ENCODE data around the gene COL27A1. TPM values are rescaled to one million over a fixed set of nuclear protein-coding genes. Genes with fewer than 3 reads are reported as not detected.
A peak's percentile ranks its signal among the peaks of the same experiment; 100 is the strongest.
"Not testable (repeated sequence)": the region's sequence is repeated elsewhere in the genome, so short reads cannot be mapped to it uniquely, and the experiment has no call there.

The COL27A1 gene
- total and polyA plus RNA-seq, 2 donors (not counting 3 experiments of a cell fraction or from before 2014, with no cell fraction given) = 14.7 to 49.1 TPM

DNA sequence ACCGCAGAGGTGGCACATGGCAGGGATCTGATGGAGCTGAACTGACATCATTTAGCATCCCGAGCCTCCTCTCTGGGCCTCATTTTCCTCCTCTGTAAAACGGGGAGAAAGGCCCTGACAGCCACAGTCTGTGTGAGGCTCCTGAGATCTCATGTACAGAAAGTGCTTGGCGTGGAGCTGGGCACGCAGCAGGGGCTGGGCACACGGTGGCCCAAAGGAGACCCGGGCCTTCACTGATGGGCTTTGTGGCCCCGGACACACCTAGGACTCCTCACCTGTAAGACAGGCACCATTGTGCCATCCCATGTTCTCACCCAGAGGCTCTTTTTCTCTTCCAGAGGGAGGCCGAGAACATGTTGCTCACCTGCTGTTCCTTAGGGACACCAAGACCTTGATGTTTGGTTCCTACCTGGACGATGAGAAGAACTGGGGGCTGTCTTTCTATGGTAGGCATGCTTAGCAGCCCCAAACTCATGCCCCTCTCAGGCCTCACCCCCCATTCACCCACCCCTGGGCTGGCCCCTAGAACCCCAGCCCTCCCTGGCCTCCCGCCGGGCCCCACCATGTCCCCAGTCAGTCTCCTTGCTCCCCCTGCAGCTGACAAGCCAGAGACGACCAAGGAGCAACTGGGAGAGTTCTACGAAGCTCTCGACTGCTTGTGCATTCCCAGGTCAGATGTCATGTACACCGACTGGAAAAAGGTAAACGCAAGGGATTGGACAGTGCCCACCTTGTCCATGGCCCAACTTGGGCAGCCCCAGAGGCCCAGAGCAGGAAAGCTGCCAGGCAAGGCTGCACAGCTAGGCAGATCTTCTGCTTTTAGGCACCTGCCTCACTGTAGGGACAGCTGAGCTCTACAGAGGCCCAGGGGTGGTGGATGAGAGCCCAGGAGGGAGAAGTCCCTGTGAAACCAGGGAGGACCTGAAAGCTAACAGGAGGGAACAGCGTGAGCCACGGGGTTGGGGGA, 176.2 kb downstream of the COL27A1 start:
- FAIRE-seq = peak; percentile 24
- H3K36me3 ChIP-seq (ENCODE audit: control insufficient read depth in 2 of 2, extremely low read depth in 1 of 2, insufficient read depth in 2 of 2, low read length in 2 of 2); H4K20me1 ChIP-seq (replicated peaks; ENCODE audit: control insufficient read depth, extremely low read depth, insufficient read depth, low read length); H3K9ac ChIP-seq (replicated peaks; ENCODE audit: extremely low read depth, insufficient read depth, low read length); H3K9me1 ChIP-seq (replicated peaks; ENCODE audit: control insufficient read depth, extremely low read depth, insufficient read depth, low read length); H2AFZ ChIP-seq (ENCODE audit: low read depth, low read length); dilution Hi-C loops (cut with MboI; ENCODE audit: extremely low pct_ligation_motif_present, low sequenced_read_pairs); H3K79me2 ChIP-seq (ENCODE audit: control insufficient read depth, insufficient read depth, low read length); BruUV-seq (replicated peaks); H3K27me3 ChIP-seq (ENCODE audit: control insufficient read depth in 2 of 2, insufficient read depth in 2 of 2, low read length in 2 of 2); DNase-seq (ENCODE audit: low read depth, low spot score); H3K27ac ChIP-seq (ENCODE audit: insufficient read depth, low read depth, low read length); H3K9me3 ChIP-seq (replicated peaks; ENCODE audit: control insufficient read depth, insufficient read depth, low read length); H3K4me1 ChIP-seq (ENCODE audit: control insufficient read depth, extremely low read depth, insufficient read depth, low read length); POLR2A ChIA-PET; H3K4me3 ChIP-seq (replicated peaks in 1 of 3; ENCODE audit: insufficient read depth in 1 of 3, low read depth in 1 of 3, low read length in 3 of 3); H3K4me2 ChIP-seq (ENCODE audit: insufficient read depth, low read length): not testable (repeated sequence)
- intact Hi-C loops (cut with micrococcal nuclease) = loop anchor here (10.0 kb wide), 1 partner anchor 173 kb away; the partner anchor contains the start of gene WHRN
- CTCF ChIA-PET = interaction anchor here (1.4 kb wide), 1 partner anchor 223 kb away, joined by 3 read pairs; no protein-coding TSS in a partner anchor

DNA sequence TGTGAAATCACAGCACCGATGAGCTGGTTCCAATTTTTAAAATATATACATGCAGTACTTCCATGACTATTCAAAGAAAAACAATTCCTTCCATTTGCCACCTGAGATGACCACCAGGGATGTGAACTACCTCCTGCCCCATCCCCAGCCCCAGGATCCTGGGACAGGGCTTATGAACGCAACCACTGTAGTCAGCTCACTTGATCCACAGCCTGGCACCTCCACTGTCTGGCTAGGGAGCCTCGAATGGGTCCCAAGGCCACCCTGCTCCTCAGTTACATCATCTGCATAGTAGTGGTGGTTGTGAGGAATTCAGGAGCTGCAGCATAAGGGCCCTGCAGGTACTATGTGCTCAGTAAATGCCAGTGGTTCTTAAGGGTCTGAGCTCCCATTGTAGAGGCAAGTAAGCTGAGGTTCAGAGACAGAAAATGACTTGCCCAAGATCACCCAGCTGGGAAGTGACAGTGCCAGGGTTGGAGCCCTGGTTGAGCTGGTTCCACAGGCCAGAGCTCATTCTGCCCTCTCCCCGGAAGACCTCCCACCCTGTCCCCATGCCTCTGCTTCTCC, 177.2 kb downstream of the COL27A1 start:
- H4K20me1 ChIP-seq (replicated peaks; ENCODE audit: control insufficient read depth, extremely low read depth, insufficient read depth, low read length); DNase-seq (ENCODE audit: low read depth, low spot score); H2AFZ ChIP-seq (ENCODE audit: low read depth, low read length); H3K79me2 ChIP-seq (ENCODE audit: control insufficient read depth, insufficient read depth, low read length); H3K9me3 ChIP-seq (replicated peaks; ENCODE audit: control insufficient read depth, insufficient read depth, low read length); H3K27me3 ChIP-seq (ENCODE audit: control insufficient read depth in 2 of 2, insufficient read depth in 2 of 2, low read length in 2 of 2); dilution Hi-C loops (cut with MboI; ENCODE audit: extremely low pct_ligation_motif_present, low sequenced_read_pairs); H3K4me1 ChIP-seq (ENCODE audit: control insufficient read depth, extremely low read depth, insufficient read depth, low read length); H3K9me1 ChIP-seq (replicated peaks; ENCODE audit: control insufficient read depth, extremely low read depth, insufficient read depth, low read length); H3K9ac ChIP-seq (replicated peaks; ENCODE audit: extremely low read depth, insufficient read depth, low read length); FAIRE-seq; H3K4me3 ChIP-seq (replicated peaks in 1 of 3; ENCODE audit: insufficient read depth in 1 of 3, low read depth in 1 of 3, low read length in 3 of 3); POLR2A ChIA-PET; H3K27ac ChIP-seq (ENCODE audit: insufficient read depth, low read depth, low read length); BruUV-seq (replicated peaks); H3K4me2 ChIP-seq (ENCODE audit: insufficient read depth, low read length): not testable (repeated sequence)
- H3K36me3 ChIP-seq (ENCODE audit: control insufficient read depth in 2 of 2, extremely low read depth in 1 of 2, insufficient read depth in 2 of 2, low read length in 2 of 2) = peaks cover 0 to 13% of the 10 kb centered on the region in 2 experiments
- intact Hi-C loops (cut with micrococcal nuclease) = loop anchor here (10.0 kb wide), 1 partner anchor 172 kb away; the partner anchor contains the start of gene WHRN
- CTCF ChIA-PET = interaction anchor here (1.4 kb wide), 1 partner anchor 224 kb away, joined by 3 read pairs; no protein-coding TSS in a partner anchor

DNA sequence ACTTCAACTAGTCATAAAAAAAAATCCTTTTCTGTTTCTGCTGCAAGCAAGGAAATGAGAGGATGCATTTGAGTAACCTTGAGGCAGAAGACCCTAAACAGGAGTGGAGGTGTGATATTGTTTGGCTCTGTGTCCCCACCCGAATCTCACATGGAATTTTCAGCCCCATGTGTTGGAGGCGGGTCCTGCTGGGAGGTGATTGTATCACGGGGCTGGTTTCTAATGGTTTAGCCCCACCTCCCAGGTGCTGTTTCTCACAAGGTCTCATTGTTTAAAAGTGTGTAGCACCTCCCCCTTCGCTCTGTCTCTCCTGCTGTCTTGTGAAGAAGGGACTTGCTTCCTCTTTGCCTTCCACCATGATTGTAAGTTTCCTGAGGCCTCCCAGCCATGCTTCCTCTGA, 178.4 kb downstream of the COL27A1 start:
- H2AFZ ChIP-seq (ENCODE audit: low read depth, low read length); BruUV-seq (replicated peaks); H3K4me1 ChIP-seq (ENCODE audit: control insufficient read depth, extremely low read depth, insufficient read depth, low read length); H3K9ac ChIP-seq (replicated peaks; ENCODE audit: extremely low read depth, insufficient read depth, low read length); H3K9me3 ChIP-seq (replicated peaks; ENCODE audit: control insufficient read depth, insufficient read depth, low read length); H3K79me2 ChIP-seq (ENCODE audit: control insufficient read depth, insufficient read depth, low read length); DNase-seq (ENCODE audit: low read depth, low spot score); H3K9me1 ChIP-seq (replicated peaks; ENCODE audit: control insufficient read depth, extremely low read depth, insufficient read depth, low read length); H3K27me3 ChIP-seq (ENCODE audit: control insufficient read depth in 2 of 2, insufficient read depth in 2 of 2, low read length in 2 of 2); H3K4me3 ChIP-seq (replicated peaks in 1 of 3; ENCODE audit: insufficient read depth in 1 of 3, low read depth in 1 of 3, low read length in 3 of 3); CTCF ChIA-PET; H3K27ac ChIP-seq (ENCODE audit: insufficient read depth, low read depth, low read length); H3K4me2 ChIP-seq (ENCODE audit: insufficient read depth, low read length); POLR2A ChIA-PET; dilution Hi-C loops (cut with MboI; ENCODE audit: extremely low pct_ligation_motif_present, low sequenced_read_pairs); H4K20me1 ChIP-seq (replicated peaks; ENCODE audit: control insufficient read depth, extremely low read depth, insufficient read depth, low read length): not testable (repeated sequence)
- FAIRE-seq = peak; percentile 73
- intact Hi-C loops (cut with micrococcal nuclease) = loop anchor here (10.0 kb wide), 1 partner anchor 171 kb away; the partner anchor contains the start of gene WHRN
- peaks cover 0 to 20% of the 10 kb centered on the region in 2 experiments for H3K36me3 ChIP-seq (ENCODE audit: control insufficient read depth in 2 of 2, extremely low read depth in 1 of 2, insufficient read depth in 2 of 2, low read length in 2 of 2)

Data from endothelial cell of umbilical vein (primary cell).